ENCODE data around the gene VTI1A. TPM values are rescaled to one million over a fixed set of nuclear protein-coding genes. Genes with fewer than 3 reads are reported as not detected.

VTI1A gene
- total RNA-seq, 2 donors from 2014 or later, result 34.1 to 38.6 TPM

DNA sequence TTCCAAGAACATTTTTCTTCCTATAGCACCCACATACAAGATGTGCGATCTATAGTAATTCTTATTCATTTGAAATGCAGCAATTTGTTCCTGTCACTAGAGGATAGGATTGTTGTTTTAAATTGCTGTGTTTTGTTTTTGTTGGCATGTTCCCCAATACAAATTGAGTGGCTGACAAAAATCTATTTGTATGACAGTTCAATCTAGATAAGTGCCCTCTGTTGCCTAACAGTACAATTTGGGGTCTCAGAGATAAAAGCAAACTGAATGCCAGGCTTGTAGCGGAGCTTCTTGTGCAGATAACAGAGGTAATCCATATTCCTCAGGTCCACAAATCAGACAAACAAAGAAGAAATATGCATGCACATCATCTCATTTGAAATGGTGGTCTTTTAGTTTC, 68.8 kb downstream of the VTI1A start:
- H3K27me3 ChIP-seq, result no peaks in the 10 kb centered on the region
- no peak overlapping the region for H3K4me3 ChIP-seq
- H3K27ac ChIP-seq, result no peak overlapping the region
- no peaks in the 10 kb centered on the region for H3K4me1 ChIP-seq
- DNase-seq, result no peak
- intact Hi-C loops (cut with DNase I), result no loop called here
- no peak overlapping the region for H3K9ac ChIP-seq (ENCODE audit: low read depth in 2 of 2, low read length in 2 of 2)
- no peaks in the 10 kb centered on the region for H3K36me3 ChIP-seq
- TF ChIP-seq, protein P1, sequence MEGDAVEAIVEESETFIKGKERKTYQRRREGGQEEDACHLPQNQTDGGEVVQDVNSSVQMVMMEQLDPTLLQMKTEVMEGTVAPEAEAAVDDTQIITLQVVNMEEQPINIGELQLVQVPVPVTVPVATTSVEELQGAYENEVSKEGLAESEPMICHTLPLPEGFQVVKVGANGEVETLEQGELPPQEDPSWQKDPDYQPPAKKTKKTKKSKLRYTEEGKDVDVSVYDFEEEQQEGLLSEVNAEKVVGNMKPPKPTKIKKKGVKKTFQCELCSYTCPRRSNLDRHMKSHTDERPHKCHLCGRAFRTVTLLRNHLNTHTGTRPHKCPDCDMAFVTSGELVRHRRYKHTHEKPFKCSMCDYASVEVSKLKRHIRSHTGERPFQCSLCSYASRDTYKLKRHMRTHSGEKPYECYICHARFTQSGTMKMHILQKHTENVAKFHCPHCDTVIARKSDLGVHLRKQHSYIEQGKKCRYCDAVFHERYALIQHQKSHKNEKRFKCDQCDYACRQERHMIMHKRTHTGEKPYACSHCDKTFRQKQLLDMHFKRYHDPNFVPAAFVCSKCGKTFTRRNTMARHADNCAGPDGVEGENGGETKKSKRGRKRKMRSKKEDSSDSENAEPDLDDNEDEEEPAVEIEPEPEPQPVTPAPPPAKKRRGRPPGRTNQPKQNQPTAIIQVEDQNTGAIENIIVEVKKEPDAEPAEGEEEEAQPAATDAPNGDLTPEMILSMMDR (IDR thresholded peaks at IDR 0.05), result no peak
- H3K9me3 ChIP-seq, result no peaks in the 10 kb centered on the region

GRCh38 chr10:112517451-112517862, 70.4 kb downstream of the VTI1A start:
- H3K27me3 ChIP-seq, result no peaks in the 10 kb centered on the region
- no peaks in the 10 kb centered on the region for H3K9me3 ChIP-seq
- H3K4me1 ChIP-seq, result no peaks in the 10 kb centered on the region
- no peak overlapping the region for H3K9ac ChIP-seq (ENCODE audit: low read depth in 2 of 2, low read length in 2 of 2)
- intact Hi-C loops (cut with DNase I), result no loop called here
- DNase-seq, result no peak
- no peaks in the 10 kb centered on the region for H3K36me3 ChIP-seq
- TF ChIP-seq, protein P1 (IDR thresholded peaks at IDR 0.05), result no peak
- no peak overlapping the region for H3K27ac ChIP-seq
- no peak overlapping the region for H3K4me3 ChIP-seq

GRCh38 chr10:112519133-112519761, 72.2 kb downstream of the VTI1A start:
- Histone ChIP-seq H3K27me3 (no peaks in the 10 kb centered on the region), H3K4me1 (no peaks in the 10 kb centered on the region), H3K4me3 (no peak overlapping the region), H3K36me3 (no peaks in the 10 kb centered on the region), H3K9me3 (no peaks in the 10 kb centered on the region), H3K9ac (ENCODE audit: low read depth in 2 of 2, low read length in 2 of 2) (no peak overlapping the region), H3K27ac (no peak overlapping the region)
- TF ChIP-seq, protein P1 (IDR thresholded peaks at IDR 0.05), result no peak
- intact Hi-C loops (cut with DNase I), result no loop called here
- DNase-seq, result peak; percentile 29

GRCh38 chr10:112520914-112521313, 73.9 kb downstream of the VTI1A start:
- Histone ChIP-seq H3K36me3 (no peaks in the 10 kb centered on the region), H3K9ac (ENCODE audit: low read depth in 2 of 2, low read length in 2 of 2) (no peak overlapping the region), H3K4me1 (no peaks in the 10 kb centered on the region), H3K9me3 (no peaks in the 10 kb centered on the region), H3K27ac (no peak overlapping the region), H3K4me3 (no peak overlapping the region), H3K27me3 (no peaks in the 10 kb centered on the region)
- DNase-seq, result no peak
- intact Hi-C loops (cut with DNase I), result no loop called here
- TF ChIP-seq, protein P1 (IDR thresholded peaks at IDR 0.05), result no peak

DNA sequence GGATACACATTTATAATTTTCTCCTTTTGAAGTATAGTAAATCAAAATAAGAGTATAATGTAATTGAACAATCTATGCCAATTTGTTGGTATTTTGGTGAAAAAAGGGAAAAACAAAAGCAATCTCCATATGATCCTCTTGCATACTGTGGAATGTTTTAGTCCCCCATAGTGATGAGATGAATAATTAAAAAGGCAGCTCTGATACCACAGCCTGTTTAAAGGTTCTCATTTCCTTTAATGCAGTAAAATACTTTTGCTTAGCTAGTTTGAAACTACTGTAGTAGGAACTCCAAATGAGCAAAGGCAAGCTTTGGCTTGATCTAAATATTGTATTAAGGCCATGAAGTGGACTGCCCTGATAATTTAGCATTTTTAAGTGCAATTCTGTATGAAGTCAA, 77.6 kb downstream of the VTI1A start:
- no peaks in the 10 kb centered on the region for H3K27me3 ChIP-seq
- no peaks in the 10 kb centered on the region for H3K9me3 ChIP-seq
- no peak overlapping the region for H3K27ac ChIP-seq
- DNase-seq, result no peak
- no peaks in the 10 kb centered on the region for H3K4me1 ChIP-seq
- H3K36me3 ChIP-seq, result no peaks in the 10 kb centered on the region
- H3K9ac ChIP-seq (ENCODE audit: low read depth in 2 of 2, low read length in 2 of 2), result no peak overlapping the region
- no peak overlapping the region for H3K4me3 ChIP-seq
- TF ChIP-seq, protein P1 (IDR thresholded peaks at IDR 0.05), result no peak
- intact Hi-C loops (cut with DNase I), result no loop called here
